Measurements from ENCODE around the gene REPIN1.

DNA sequence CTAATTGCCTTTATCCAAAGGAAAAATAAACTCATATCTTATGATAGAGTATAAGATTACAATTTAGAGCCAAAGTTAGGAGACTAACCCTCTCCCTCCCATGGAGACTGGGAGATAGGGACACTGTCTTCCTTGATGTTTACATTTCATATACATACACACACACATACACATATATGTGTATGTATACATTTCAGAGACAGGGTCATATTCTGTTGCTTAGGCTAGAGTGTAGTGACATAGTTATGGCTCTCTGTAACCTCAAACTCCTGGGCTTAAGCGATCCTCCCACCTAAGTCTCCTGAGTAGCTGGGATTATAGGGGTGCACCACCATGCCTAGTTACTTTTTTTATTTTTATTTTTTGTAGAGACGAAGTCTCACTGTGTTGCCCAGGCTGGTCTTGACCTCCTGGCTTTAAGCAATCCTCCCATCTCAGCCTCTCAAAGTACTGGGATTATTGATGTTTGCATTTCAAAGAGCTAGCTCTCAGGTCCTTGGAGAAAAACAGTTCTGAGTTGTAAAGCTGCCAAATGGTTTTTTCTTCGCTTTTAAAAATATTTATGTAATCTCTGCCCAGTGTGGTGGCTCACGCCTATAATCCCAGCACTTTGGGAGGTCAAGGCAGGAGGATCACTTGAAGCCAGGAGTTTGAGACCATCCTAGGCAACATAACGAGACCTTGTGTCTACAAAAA lies 8.1 kb upstream of the REPIN1 start:
- TF ChIP-seq, protein P1, sequence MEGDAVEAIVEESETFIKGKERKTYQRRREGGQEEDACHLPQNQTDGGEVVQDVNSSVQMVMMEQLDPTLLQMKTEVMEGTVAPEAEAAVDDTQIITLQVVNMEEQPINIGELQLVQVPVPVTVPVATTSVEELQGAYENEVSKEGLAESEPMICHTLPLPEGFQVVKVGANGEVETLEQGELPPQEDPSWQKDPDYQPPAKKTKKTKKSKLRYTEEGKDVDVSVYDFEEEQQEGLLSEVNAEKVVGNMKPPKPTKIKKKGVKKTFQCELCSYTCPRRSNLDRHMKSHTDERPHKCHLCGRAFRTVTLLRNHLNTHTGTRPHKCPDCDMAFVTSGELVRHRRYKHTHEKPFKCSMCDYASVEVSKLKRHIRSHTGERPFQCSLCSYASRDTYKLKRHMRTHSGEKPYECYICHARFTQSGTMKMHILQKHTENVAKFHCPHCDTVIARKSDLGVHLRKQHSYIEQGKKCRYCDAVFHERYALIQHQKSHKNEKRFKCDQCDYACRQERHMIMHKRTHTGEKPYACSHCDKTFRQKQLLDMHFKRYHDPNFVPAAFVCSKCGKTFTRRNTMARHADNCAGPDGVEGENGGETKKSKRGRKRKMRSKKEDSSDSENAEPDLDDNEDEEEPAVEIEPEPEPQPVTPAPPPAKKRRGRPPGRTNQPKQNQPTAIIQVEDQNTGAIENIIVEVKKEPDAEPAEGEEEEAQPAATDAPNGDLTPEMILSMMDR (IDR thresholded peaks at IDR 0.05; ENCODE audit: borderline replicate concordance, extremely low read depth, low read length, poor library complexity, severe bottlenecking) = no peak
- TF ChIP-seq EZH2 (IDR thresholded peaks at IDR 0.05; ENCODE audit: borderline replicate concordance, low read depth, low read length, severe bottlenecking) = no peak

Measured in DND-41 (cell line).